ENCODE measurements around the gene TP73.

Gene TP73

DNA sequence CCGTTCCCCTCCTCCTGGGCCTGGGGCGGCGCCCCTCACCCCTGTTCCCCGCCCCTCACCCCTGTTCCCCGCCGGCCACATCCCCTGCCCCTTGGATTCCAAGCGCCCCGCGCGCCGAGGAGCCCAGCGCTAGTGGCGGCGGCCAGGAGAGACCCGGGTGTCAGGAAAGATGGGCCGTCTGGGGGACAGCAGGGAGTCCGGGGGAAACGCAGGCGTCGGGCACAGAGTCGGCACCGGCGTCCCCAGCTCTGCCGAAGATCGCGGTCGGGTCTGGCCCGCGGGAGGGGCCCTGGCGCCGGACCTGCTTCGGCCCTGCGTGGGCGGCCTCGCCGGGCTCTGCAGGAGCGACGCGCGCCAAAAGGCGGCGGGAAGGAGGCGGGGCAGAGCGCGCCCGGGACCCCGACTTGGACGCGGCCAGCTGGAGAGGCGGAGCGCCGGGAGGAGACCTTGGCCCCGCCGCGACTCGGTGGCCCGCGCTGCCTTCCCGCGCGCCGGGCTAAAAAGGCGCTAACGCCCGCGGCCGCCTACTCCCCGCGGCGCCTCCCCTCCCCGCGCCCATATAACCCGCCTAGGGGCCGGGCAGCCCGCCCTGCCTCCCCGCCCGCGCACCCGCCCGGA is at the start of gene TP73:
Gene TP73 (plus strand): TSS at position 587 of the 618 bp plus-strand sequence. CDS start 29,850 bp downstream, outside the sequence.
- DNase-seq, result no peak

- DNase-seq, result no peak
These were observed 49.2 kb upstream of the TP73 start for GRCh38 chr1:3603156-3603555.

DNA sequence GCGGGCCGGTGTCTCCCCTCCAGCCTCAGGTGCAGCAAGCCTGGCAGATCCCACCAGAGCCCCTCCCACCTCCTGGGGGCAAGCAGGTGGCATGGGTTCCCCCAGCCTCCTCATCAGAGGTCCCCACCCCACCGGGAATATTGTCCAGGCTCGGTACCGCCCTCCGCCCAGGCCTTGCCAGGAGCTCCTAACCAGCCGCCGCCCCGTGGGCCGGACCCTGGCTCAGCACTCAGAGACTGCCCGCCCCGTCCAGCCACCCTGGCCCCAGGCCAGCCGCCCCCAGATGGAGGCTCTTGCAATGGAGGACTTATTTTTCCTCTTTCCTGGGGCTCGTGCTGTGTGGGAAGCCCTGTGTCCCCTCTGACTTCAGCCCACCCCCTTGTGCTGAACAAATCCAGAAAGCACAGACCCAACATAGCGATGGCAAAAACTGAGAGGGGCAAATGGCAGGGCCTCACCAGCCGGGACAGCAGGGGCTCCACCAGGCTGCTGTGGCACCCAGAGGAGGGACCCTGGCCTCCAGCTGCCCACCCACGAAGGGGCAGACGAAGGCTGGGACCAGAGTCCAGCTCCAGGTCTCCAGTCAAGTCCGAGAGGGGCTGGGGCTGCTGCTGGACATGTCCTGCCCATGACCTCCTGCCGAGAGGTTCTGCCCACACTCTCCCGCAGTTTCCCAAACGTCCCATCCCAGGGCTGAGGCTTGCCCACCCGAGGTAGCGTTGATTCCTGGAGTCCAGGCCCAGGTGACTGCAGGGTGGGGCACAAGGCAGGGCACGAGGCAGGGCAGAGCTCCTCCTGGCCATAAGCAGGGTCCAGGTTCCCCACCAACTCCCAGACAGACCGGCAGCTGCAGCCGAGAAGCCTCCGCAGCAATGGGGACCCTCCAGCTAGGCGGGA is 48.5 kb upstream of the TP73 start:
- no peak for DNase-seq

DNA sequence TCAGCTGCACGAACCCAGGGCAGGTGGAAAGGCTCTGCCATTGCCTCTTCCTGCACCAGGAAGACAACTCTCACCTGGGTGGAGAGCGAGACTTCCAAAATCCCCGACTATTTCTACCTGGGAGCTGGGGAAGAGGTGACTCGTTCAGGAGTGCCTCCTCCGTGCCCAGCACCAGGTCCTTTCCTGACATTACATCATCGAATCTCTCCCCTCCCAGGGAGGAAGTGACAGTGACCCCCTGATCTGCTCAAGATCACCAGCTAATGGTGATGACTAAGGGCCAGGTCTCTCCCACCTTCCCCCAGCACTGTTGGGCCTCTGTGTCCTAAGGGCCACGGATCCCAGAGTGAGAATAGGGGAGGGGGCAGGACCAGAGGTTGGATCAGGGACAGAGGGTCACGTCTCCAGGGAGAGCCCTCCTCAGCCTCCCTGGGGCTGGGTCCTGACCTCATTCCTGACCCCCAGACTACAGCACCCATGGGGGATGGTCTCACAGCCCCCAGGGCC is 47.8 kb upstream of the TP73 start:
- no peak for DNase-seq

GRCh38 chr1:3604997-3605823 is 47.1 kb upstream of the TP73 start:
- DNase-seq, result no peak

- no peak for DNase-seq
These were observed 45.3 kb upstream of the TP73 start for GRCh38 chr1:3606779-3607702.

DNA sequence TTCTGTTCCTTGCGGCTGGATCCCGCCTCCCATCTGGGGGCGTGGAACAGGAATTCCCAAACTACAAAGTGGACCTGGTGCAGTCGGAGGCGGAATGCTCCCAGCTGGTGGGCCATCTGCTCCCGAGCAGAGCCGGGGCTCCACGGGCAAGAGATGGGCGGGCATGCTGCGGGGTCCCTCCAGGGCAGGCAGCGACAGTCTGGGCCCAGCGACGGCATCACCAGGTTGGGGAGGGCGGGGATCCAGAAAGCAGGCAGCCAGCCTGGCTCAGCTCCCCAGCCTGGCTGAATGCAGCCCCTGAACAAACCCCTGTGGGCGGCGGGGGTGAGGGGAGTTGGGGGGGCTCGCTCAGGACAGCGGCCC is 44.6 kb upstream of the TP73 start:
- DNase-seq, result no peak

DNA sequence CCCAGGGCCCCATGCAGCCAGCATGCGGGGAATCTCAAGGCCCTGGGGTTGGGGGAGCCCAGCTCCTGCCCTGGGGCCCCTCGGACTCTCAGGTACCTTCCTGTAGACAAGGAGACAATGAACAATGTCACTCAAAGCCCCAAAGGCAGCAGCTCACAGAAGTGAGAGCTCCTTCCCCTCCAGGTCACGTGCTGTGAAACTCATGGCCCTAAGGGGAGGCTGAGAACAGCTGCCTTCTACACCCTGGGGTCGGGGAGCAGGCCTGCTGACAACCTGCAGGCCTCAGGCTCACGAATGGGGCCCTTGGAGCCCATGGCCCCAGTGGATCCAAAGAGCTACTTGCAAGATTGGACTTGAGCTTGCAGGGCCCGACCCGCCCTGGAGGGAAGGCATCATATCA is 44.2 kb upstream of the TP73 start:
- no peak for DNase-seq

- DNase-seq, result no peak
These were observed 43.1 kb upstream of the TP73 start for GRCh38 chr1:3609016-3609768.

GRCh38 chr1:3609769-3610526 is 42.4 kb upstream of the TP73 start:
- DNase-seq, result no peak

GRCh38 chr1:3610527-3611169 is 41.7 kb upstream of the TP73 start:
- no peak for DNase-seq

DNA sequence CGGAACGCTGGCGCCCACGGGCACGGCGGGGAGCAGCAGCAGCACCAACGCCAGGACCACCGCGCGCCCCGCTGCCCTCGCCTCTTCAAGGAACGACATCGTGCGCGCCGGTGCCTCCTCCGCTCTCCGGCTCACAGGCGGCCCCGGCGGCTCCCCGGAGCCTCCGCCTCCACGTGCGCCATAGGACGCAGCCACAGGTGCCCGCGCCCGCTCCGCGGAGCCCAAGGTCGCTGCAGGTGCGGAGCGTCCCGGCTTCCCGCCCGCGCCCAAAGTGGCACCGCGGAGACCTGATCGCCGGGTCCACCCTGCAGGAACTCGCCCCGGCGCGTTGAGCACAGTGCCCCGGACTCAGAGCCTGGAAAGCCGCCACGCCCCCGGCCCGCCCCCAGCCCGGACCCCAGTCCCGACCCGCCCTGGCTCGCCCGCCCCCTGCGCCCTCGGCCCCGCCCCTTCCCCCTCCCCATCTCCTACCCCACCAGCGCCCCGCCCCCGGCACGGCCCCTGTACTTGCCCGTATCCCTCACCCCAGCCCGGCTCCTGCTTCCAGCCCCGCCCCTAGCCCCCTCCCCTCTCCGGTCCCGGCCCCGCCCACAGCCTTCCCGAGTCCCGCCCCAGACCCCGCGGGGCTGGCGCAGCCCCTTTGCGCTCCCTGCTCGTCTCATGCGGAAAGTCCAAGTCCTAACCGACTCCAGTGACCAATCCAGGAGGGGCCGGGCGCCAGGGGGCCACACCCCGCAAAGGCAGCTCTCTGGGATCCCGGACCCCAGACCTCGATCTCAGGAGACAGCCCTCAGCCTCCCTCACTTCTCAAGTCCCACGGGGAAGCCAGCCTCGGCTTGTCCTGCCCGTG is 40.9 kb upstream of the TP73 start, which contains the start of gene MEGF6:
Gene MEGF6 (minus strand): TSS at position 339 of the 850 bp plus-strand sequence. CDS start 240 bp downstream, at position 99.
- DNase-seq, result no peak

DNA sequence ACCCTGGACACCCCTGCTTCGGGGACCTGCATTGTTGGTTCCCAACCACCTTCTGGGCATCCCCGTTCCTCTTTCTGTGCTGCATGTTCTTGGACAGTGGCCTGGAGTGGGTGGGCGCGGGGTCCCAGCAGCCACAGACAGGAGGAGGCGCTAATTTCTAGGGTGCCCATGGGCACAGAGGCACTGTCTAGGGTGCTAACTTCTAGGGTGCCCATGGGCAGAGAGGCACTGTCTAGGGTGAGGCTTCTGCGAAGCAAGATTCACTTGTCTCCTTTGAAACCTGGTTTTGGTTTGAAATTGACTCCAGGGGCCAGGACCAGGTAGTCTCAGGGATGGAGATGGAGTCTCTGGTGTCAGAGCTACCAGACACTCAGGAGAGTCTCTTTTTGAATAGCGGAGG is 40.2 kb upstream of the TP73 start:
- no peak for DNase-seq

DNA sequence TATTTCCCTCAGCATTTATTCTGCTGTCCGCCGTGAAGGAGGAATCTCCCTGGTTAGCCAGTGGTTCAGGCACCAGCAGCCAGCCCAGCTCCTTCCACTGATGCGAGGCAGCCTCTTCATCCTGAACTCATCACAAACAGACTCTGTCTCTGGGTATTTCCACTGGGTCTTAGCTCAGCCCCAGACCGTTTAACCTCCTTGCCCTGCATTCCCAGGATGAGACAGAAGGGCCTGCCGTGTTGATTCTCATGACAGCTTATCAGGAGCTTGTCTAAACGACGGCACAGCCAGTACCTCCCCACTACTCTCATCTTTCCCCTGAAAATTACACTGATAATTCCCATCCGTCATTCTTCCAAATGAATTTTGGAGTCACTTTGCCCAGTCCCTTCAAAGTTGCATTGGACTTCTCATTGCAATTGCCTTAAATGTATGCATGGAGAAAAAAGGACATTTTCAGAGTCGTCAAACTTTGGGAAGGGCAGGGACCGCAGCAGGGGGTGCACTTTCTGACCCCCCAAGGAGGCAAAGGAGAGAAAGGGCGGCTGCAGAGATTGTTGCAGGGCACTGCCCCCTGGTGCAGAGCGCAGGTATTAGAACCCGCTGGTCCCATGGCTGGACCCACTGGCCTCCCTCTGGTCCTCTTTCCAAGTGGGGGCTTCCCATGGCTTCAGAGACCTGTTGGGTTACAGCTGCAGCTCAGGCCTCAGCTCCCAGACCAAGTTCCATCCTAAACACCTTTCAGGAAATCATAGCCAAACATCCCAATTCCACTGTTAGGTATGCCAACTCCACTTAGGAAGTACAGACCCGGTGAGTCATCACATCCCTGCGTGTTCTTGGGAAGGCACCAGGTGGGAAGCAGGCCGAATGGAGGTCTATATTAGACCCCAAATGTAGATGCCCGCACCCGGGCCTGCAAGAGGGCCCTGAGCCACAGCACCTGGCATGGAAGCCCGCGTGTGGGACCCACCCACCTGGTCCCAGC is 37.3 kb upstream of the TP73 start:
- DNase-seq, result no peak

- no peak for DNase-seq
These were observed 35.5 kb upstream of the TP73 start for GRCh38 chr1:3616861-3617260.

- DNase-seq, result no peak
These were observed 34.4 kb upstream of the TP73 start for GRCh38 chr1:3617806-3618345.

- DNase-seq, result no peak
These were observed 33.8 kb upstream of the TP73 start for GRCh38 chr1:3618531-3618880.
